ENCODE results near the gene SKI.

DNA sequence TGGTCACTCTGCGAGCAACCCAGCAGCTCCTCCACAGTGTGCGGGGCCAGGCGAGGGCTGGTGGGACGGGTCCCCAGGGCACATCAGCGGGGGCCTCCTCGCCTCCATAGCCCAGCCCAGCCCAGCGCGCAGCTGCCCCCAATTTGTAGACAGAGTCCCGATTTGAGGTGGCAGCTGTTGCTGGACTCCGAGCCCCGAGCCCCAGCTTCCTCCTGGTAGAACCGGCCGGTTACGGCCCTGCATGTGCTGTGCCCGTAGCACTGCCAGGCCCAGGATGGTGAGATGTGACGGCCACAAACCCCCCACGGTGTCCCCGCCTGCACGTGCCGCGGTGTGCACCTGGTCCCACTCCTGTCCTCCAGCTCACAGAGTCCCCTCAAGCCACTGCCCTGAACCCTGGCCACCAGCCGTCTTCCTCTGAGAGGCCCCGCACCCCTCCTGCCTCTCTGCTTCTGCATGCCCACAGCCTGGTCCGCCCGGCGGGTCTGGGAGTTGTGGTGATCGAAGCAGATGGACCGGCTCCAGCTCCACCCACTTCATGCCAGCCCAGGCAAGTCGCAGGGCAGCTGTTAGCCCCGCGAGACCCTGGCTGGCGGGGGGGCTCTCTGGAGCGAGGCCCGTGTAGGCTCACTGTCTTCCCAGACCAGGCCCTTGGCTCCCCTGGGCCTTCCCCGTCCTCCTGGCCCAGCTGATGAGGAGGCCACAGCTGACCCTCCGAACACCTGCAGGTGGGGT, 107.8 kb downstream of the SKI start:
- TF ChIP-seq, protein P1, sequence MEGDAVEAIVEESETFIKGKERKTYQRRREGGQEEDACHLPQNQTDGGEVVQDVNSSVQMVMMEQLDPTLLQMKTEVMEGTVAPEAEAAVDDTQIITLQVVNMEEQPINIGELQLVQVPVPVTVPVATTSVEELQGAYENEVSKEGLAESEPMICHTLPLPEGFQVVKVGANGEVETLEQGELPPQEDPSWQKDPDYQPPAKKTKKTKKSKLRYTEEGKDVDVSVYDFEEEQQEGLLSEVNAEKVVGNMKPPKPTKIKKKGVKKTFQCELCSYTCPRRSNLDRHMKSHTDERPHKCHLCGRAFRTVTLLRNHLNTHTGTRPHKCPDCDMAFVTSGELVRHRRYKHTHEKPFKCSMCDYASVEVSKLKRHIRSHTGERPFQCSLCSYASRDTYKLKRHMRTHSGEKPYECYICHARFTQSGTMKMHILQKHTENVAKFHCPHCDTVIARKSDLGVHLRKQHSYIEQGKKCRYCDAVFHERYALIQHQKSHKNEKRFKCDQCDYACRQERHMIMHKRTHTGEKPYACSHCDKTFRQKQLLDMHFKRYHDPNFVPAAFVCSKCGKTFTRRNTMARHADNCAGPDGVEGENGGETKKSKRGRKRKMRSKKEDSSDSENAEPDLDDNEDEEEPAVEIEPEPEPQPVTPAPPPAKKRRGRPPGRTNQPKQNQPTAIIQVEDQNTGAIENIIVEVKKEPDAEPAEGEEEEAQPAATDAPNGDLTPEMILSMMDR (IDR thresholded peaks at IDR 0.05; ENCODE audit: low read depth, low read length) = no peak
- TF ChIP-seq POLR2A (IDR thresholded peaks at IDR 0.05; ENCODE audit: extremely low read depth, insufficient read length) = no peak
- TF ChIP-seq, protein P2, sequence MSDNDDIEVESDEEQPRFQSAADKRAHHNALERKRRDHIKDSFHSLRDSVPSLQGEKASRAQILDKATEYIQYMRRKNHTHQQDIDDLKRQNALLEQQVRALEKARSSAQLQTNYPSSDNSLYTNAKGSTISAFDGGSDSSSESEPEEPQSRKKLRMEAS (IDR thresholded peaks at IDR 0.05; ENCODE audit: low read depth, low read length) = no peak
